ENCODE data around the gene RNF227. TPM values are rescaled to one million over a fixed set of nuclear protein-coding genes. Genes with fewer than 3 reads are reported as not detected.
A peak's percentile ranks its signal among the peaks of the same experiment; 100 is the strongest.

RNF227 gene
- total and polyA plus RNA-seq, 9 donors: 2.7 to 16.5 (median 5.2) TPM

Small RNA genes within 50 kb of the gene (small RNA-seq; reads per million reads assigned to genes)
- 0.50 reads per million, percentile 11 among the genes with 10 or more reads in this experiment for gene SCARNA21

Other genes with a start within 250 kb of the RNF227 start
- gene TP53, start 228.8 kb downstream of the RNF227 start, total RNA-seq: 100 to 1,000 TPM in 1 of 7 donors, 10 to 100 TPM in 6; 16.3 to 124 (median 73.5) TPM
- 10 to 100 TPM; 29.7 to 43.7 TPM for gene TP53, start 228.8 kb downstream of the RNF227 start, polyA plus RNA-seq
- gene WRAP53, start 227.8 kb downstream of the RNF227 start, total RNA-seq: 10 to 100 TPM in 1 of 7 donors, 1 to 10 TPM in 6; 1.1 to 10.1 (median 6.9) TPM
- gene WRAP53, start 227.8 kb downstream of the RNF227 start, polyA plus RNA-seq: 1 to 10 TPM; 4.3 to 6.1 TPM
- 10 to 100 TPM in 1 of 7 donors, 1 to 10 TPM in 6; 1.6 to 11.7 (median 3.3) TPM for gene EFNB3, start 211.1 kb downstream of the RNF227 start, total RNA-seq
- 1 to 10 TPM; 5.1 to 5.9 TPM for gene EFNB3, start 211.1 kb downstream of the RNF227 start, polyA plus RNA-seq
- 10 to 100 TPM in 1 of 7 donors, 1 to 10 TPM in 5, under 1 TPM in 1; 0.88 to 10.3 (median 2.7) TPM for gene DNAH2, start 198.5 kb downstream of the RNF227 start, total RNA-seq
- gene DNAH2, start 198.5 kb downstream of the RNF227 start, polyA plus RNA-seq: 1 to 10 TPM; 1.0 to 2.5 TPM
- 10 to 100 TPM; 13.7 to 80.8 (median 71.9) TPM for gene KDM6B, start 82.1 kb downstream of the RNF227 start, total RNA-seq
- 10 to 100 TPM in 1 of 2 donors, 1 to 10 TPM in 1; 9.1 to 36.9 TPM for gene KDM6B, start 82.1 kb downstream of the RNF227 start, polyA plus RNA-seq
- 10 to 100 TPM in 3 of 7 donors, 1 to 10 TPM in 4; 2.1 to 11.9 (median 8.2) TPM for gene TMEM88, start 61.2 kb downstream of the RNF227 start, total RNA-seq
- 10 to 100 TPM in 1 of 2 donors, 1 to 10 TPM in 1; 5.5 to 17.8 TPM for gene TMEM88, start 61.2 kb downstream of the RNF227 start, polyA plus RNA-seq
- gene NAA38, start 58.7 kb downstream of the RNF227 start, total RNA-seq: 10 to 100 TPM; 46.4 to 82.8 (median 54.6) TPM
- 10 to 100 TPM in 1 of 2 donors, 1 to 10 TPM in 1; 4.6 to 59.1 TPM for gene NAA38, start 58.7 kb downstream of the RNF227 start, polyA plus RNA-seq
- gene CYB5D1, start 58.3 kb downstream of the RNF227 start, total RNA-seq: 10 to 100 TPM in 6 of 7 donors, 1 to 10 TPM in 1; 7.0 to 18.8 (median 16.1) TPM
- 10 to 100 TPM; 10.8 to 22.2 TPM for gene CYB5D1, start 58.3 kb downstream of the RNF227 start, polyA plus RNA-seq
- 100 to 1,000 TPM in 4 of 7 donors, 10 to 100 TPM in 3; 65.7 to 145 (median 114) TPM for gene CHD3, start 27.5 kb downstream of the RNF227 start, total RNA-seq
- gene CHD3, start 27.5 kb downstream of the RNF227 start, polyA plus RNA-seq: 100 to 1,000 TPM in 1 of 2 donors, 10 to 100 TPM in 1; 87.2 to 100 TPM
- gene KCNAB3, start 13.6 kb upstream of the RNF227 start, total RNA-seq: 1 to 10 TPM in 5 of 7 donors, under 1 TPM in 2; 0.48 to 5.9 (median 2.2) TPM
- 1 to 10 TPM; 1.9 to 3.9 TPM for gene KCNAB3, start 13.6 kb upstream of the RNF227 start, polyA plus RNA-seq
- gene TRAPPC1, start 15.7 kb upstream of the RNF227 start, total RNA-seq: 10 to 100 TPM; 27.5 to 94.3 (median 74.0) TPM
- gene TRAPPC1, start 15.7 kb upstream of the RNF227 start, polyA plus RNA-seq: 100 to 1,000 TPM in 1 of 2 donors, 10 to 100 TPM in 1; 77.5 to 238 TPM
- gene CNTROB, start 15.9 kb upstream of the RNF227 start, total RNA-seq: 10 to 100 TPM; 15.0 to 27.3 (median 25.9) TPM
- gene CNTROB, start 15.9 kb upstream of the RNF227 start, polyA plus RNA-seq: 10 to 100 TPM; 24.3 to 25.3 TPM
- under 1 TPM in 2 of 7 donors, not detected in 5; 0.05 to 0.42 TPM for gene GUCY2D, start 86.3 kb upstream of the RNF227 start, total RNA-seq
- under 1 TPM in 1 of 2 donors, not detected in 1; 0.10 TPM for gene GUCY2D, start 86.3 kb upstream of the RNF227 start, polyA plus RNA-seq
- gene ALOX15B, start 122.8 kb upstream of the RNF227 start, total RNA-seq: 10 to 100 TPM in 1 of 7 donors, 1 to 10 TPM in 1, under 1 TPM in 4, not detected in 1; 0.23 to 14.9 (median 0.78) TPM
- gene ALOX15B, start 122.8 kb upstream of the RNF227 start, polyA plus RNA-seq: under 1 TPM; 0.25 to 0.88 TPM
- gene ALOX12B, start 171.4 kb upstream of the RNF227 start, total RNA-seq: under 1 TPM in 1 of 7 donors, not detected in 6; 0.70 TPM
- not detected for gene ALOX12B, start 171.4 kb upstream of the RNF227 start, polyA plus RNA-seq
- not detected for gene ALOXE3, start 202.2 kb upstream of the RNF227 start, total RNA-seq
- under 1 TPM in 1 of 2 donors, not detected in 1; 0.07 TPM for gene ALOXE3, start 202.2 kb upstream of the RNF227 start, polyA plus RNA-seq
- gene HES7, start 207.8 kb upstream of the RNF227 start, total RNA-seq: under 1 TPM in 6 of 7 donors, not detected in 1; 0.11 to 0.97 (median 0.81) TPM
- gene HES7, start 207.8 kb upstream of the RNF227 start, polyA plus RNA-seq: under 1 TPM in 1 of 2 donors, not detected in 1; 0.25 TPM
- gene PER1, start 236.1 kb upstream of the RNF227 start, total RNA-seq: 100 to 1,000 TPM in 6 of 7 donors, 10 to 100 TPM in 1; 74.9 to 394 (median 165) TPM
- gene PER1, start 236.1 kb upstream of the RNF227 start, polyA plus RNA-seq: 100 to 1,000 TPM in 1 of 2 donors, 10 to 100 TPM in 1; 12.8 to 164 TPM
- 100 to 1,000 TPM in 4 of 7 donors, 10 to 100 TPM in 3; 35.5 to 147 (median 118) TPM for gene VAMP2, start 246.7 kb upstream of the RNF227 start, total RNA-seq
- gene VAMP2, start 246.7 kb upstream of the RNF227 start, polyA plus RNA-seq: 100 to 1,000 TPM in 1 of 2 donors, 10 to 100 TPM in 1; 99.2 to 233 TPM